SU-DHL-6 (cell line): ENCODE data around the gene RAPGEF5.

Source experiments
- H2AFZ ChIP-seq: fragments of 200-600 bp; sonication (generic); 2 replicates; pipeline ENCODE4 v1.6.1; 2014; ENCODE audit warnings: low read depth, mild to moderate bottlenecking, moderate library complexity, mixed read lengths, antibody characterized with exemption, low read length; ENCODE audit not compliant: severe bottlenecking
- H3F3A ChIP-seq: fragments of 200-600 bp; shearing (Covaris generic); 2 replicates; pipeline ENCODE4 v1.6.0; 2016; ENCODE audit warnings: antibody characterized with exemption, mild to moderate bottlenecking; ENCODE audit not compliant: insufficient read depth
- H3K27ac ChIP-seq: fragments of 200-600 bp; sonication (generic); 2 replicates; pipeline ENCODE4 v1.5.1; 2016; ENCODE audit warnings: low read depth, mild to moderate bottlenecking, low read length, moderate library complexity, mixed read lengths
- H3K27me3 ChIP-seq: fragments of 200-600 bp; sonication (generic), shearing (Covaris generic); 2 replicates; pipeline ENCODE4 v1.6.0; 2014; ENCODE audit warnings: mild to moderate bottlenecking, low read length
- H3K36me3 ChIP-seq: fragments of 200-600 bp; sonication (generic); 2 replicates; pipeline ENCODE4 v1.6.1; 2014; ENCODE audit warnings: mild to moderate bottlenecking, low read length, mixed read lengths
- H3K4me2 ChIP-seq: fragments of 300-600, 200-600 bp; shearing (Covaris generic), sonication (generic); 2 replicates; pipeline ENCODE4 v1.6.0; 2014; ENCODE audit warnings: low read length, low read depth, mild to moderate bottlenecking; ENCODE audit not compliant: poor library complexity, severe bottlenecking
- H3K4me3 ChIP-seq: fragments of 200-600 bp; sonication (generic); 2 replicates; pipeline ENCODE4 v1.5.1; 2014; ENCODE audit warnings: antibody characterized with exemption, low read length, mild to moderate bottlenecking, mixed read lengths; ENCODE audit not compliant: insufficient read depth, poor library complexity, severe bottlenecking
- H3K79me2 ChIP-seq: fragments of 200-600 bp; sonication (generic); 2 replicates; pipeline ENCODE4 v1.6.1; 2014; ENCODE audit warnings: mild to moderate bottlenecking, low read length, moderate library complexity; ENCODE audit not compliant: insufficient read depth
- H3K9ac ChIP-seq: fragments of 200-600 bp; sonication (generic); 2 replicates; pipeline ENCODE4 v1.7.0; 2014; ENCODE audit warnings: mild to moderate bottlenecking, low read length
- H3K9me2 ChIP-seq: fragments of 200-600 bp; sonication (generic); replicated peaks from 2 replicates; pipeline ENCODE4 v1.6.1; 2014; ENCODE audit warnings: low read length; ENCODE audit not compliant: insufficient read depth
- H3K9me3 ChIP-seq: fragments of 200-600 bp; sonication (generic); 2 replicates; pipeline ENCODE4 v1.6.1; 2014; ENCODE audit warnings: low read length, mixed read lengths; ENCODE audit not compliant: insufficient read depth
- H4K20me1 ChIP-seq: fragments of 200-600 bp; sonication (generic); 2 replicates; pipeline ENCODE4 v1.6.1; 2014; ENCODE audit warnings: low read depth, mild to moderate bottlenecking, antibody characterized with exemption, low read length, moderate library complexity, mixed read lengths
- CTCF ChIP-seq: fragments of 200-600 bp; sonication (generic); IDR thresholded peaks from one replicate; pipeline ENCODE4 v1.5.1; 2017; ENCODE audit warnings: antibody characterized with exemption, mild to moderate bottlenecking, low read length, moderate library complexity; ENCODE audit not compliant: insufficient read depth, poor library complexity, severe bottlenecking
- EZH2phosphoT487 ChIP-seq: fragments of 200-600 bp; sonication (generic), shearing (Covaris generic); conservative IDR thresholded peaks from 2 replicates; pipeline ENCODE4 v1.6.1; 2018; ENCODE audit warnings: mild to moderate bottlenecking, antibody characterized with exemption, low read length, moderate library complexity, mixed read lengths

Gene RAPGEF5

GRCh38 chr7:22120391-22121053 is 236.4 kb downstream of the RAPGEF5 start:
- Histone ChIP-seq H3K4me2 (no peak overlapping the region), H3K27me3 (no peaks in the 10 kb centered on the region)

GRCh38 chr7:22117222-22117621 is 239.7 kb downstream of the RAPGEF5 start:
- Histone ChIP-seq H3F3A (no peaks in the 10 kb centered on the region), H3K9ac (no peak overlapping the region), H2AFZ (no peak overlapping the region), H3K27me3 (no peaks in the 10 kb centered on the region), H3K79me2 (no peaks in the 10 kb centered on the region), H3K4me3 (no peak overlapping the region), H3K9me3 (no peaks in the 10 kb centered on the region), H4K20me1 (no peaks in the 10 kb centered on the region), H3K36me3 (no peaks in the 10 kb centered on the region), H3K9me2 (no peaks in the 10 kb centered on the region), H3K4me2 (no peak overlapping the region), H3K27ac (no peak overlapping the region)
- TF ChIP-seq EZH2phosphoT487, result no peak
- TF ChIP-seq CTCF, result no peak

More at GRCh38 chr7:22120391-22121053, 236.4 kb downstream of the RAPGEF5 start:
- Histone ChIP-seq H3K27ac (no peak overlapping the region), H3K79me2 (no peaks in the 10 kb centered on the region), H3K36me3 (no peaks in the 10 kb centered on the region), H3K9me3 (no peaks in the 10 kb centered on the region), H2AFZ (no peak overlapping the region), H3K9ac (no peak overlapping the region), H3K9me2 (no peaks in the 10 kb centered on the region), H3F3A (no peaks in the 10 kb centered on the region), H3K4me3 (no peak overlapping the region), H4K20me1 (no peaks in the 10 kb centered on the region)
- TF ChIP-seq EZH2phosphoT487 (no peak), CTCF (no peak)

GRCh38 chr7:22116451-22117030 is 240.4 kb downstream of the RAPGEF5 start:
- Histone ChIP-seq H3K9ac (no peak overlapping the region), H2AFZ (no peak overlapping the region), H4K20me1 (no peaks in the 10 kb centered on the region), H3K9me2 (no peaks in the 10 kb centered on the region), H3K9me3 (no peaks in the 10 kb centered on the region), H3K36me3 (no peaks in the 10 kb centered on the region), H3K4me3 (no peak overlapping the region), H3K79me2 (no peaks in the 10 kb centered on the region), H3K27me3 (no peaks in the 10 kb centered on the region), H3K4me2 (no peak overlapping the region), H3K27ac (no peak overlapping the region), H3F3A (no peaks in the 10 kb centered on the region)
- TF ChIP-seq CTCF (no peak), EZH2phosphoT487 (no peak)
